Astrocyte (in vitro differentiated cells and primary cell): ENCODE data around the gene ZBTB47. TPM values are rescaled to one million over a fixed set of nuclear protein-coding genes. Genes with fewer than 3 reads are reported as not detected.

Source experiments
- DNase-seq: peaks from one replicate; pipeline ENCODE4 v3.0.0-alpha.2; 2010; ENCODE audit warnings: low read depth
- FAIRE-seq: peaks from 2 replicates; lab custom pipeline; 2011; peaks lifted over from hg19 to GRCh38; lab: Jason Lieb, UNC
- H2AFZ ChIP-seq: 2 replicates; pipeline ENCODE4 v1.6.0; 2012; ENCODE audit warnings: low read depth, low read length, inconsistent platforms
- H3K27ac ChIP-seq: 2 replicates; pipeline ENCODE4 v1.5.1; 2011; ENCODE audit warnings: low read depth, low read length, inconsistent platforms
- H3K27me3 ChIP-seq: 2 replicates; pipeline ENCODE4 v1.6.0; 2011; ENCODE audit warnings: low read length, inconsistent platforms; ENCODE audit not compliant: insufficient read depth
- H3K36me3 ChIP-seq: 2 replicates; pipeline ENCODE4 v1.5.1; 2011; ENCODE audit warnings: low read length, inconsistent platforms; ENCODE audit not compliant: insufficient read depth
- H3K4me1 ChIP-seq: 2 replicates; pipeline ENCODE4 v1.5.1; 2011; ENCODE audit warnings: low read length, inconsistent platforms; ENCODE audit not compliant: insufficient read depth
- H3K4me2 ChIP-seq: 2 replicates; pipeline ENCODE4 v1.6.0; 2012; ENCODE audit warnings: low read length, inconsistent platforms
- H3K4me3 ChIP-seq: 2 replicates; pipeline ENCODE4 v1.5.1; 2011; ENCODE audit warnings: low read depth, mild to moderate bottlenecking, low read length, inconsistent platforms; ENCODE audit not compliant: insufficient read depth
- H3K79me2 ChIP-seq: 2 replicates; pipeline ENCODE4 v1.6.0; 2012; ENCODE audit warnings: mild to moderate bottlenecking, low read length, inconsistent platforms; ENCODE audit not compliant: insufficient read depth
- H3K9ac ChIP-seq: 2 replicates; pipeline ENCODE4 v1.6.0; 2012; ENCODE audit warnings: mild to moderate bottlenecking, low read length, inconsistent platforms
- H3K9me3 ChIP-seq: 2 replicates; pipeline ENCODE4 v1.5.1; 2012; ENCODE audit warnings: low read depth, mild to moderate bottlenecking, low read length, inconsistent platforms; ENCODE audit not compliant: insufficient read depth
- H4K20me1 ChIP-seq: 2 replicates; pipeline ENCODE4 v1.6.0; 2012; ENCODE audit warnings: low read length, inconsistent platforms; ENCODE audit not compliant: insufficient read depth
- H3K27ac Mint-ChIP-seq: one replicate; pipeline ENCODE4 v1.8.0; 2021; ENCODE audit warnings: mild to moderate bottlenecking, mixed read lengths; ENCODE audit not compliant: unreplicated experiment
- H3K27me3 Mint-ChIP-seq: one replicate; pipeline ENCODE4 v1.8.0; 2021; ENCODE audit warnings: low read depth, mixed read lengths; ENCODE audit not compliant: unreplicated experiment
- H3K36me3 Mint-ChIP-seq: one replicate; pipeline ENCODE4 v1.8.0; 2021; ENCODE audit warnings: low read depth, mixed read lengths; ENCODE audit not compliant: unreplicated experiment
- H3K4me1 Mint-ChIP-seq: one replicate; pipeline ENCODE4 v1.8.0; 2021; ENCODE audit warnings: low read depth, mixed read lengths; ENCODE audit not compliant: unreplicated experiment
- H3K4me3 Mint-ChIP-seq: one replicate; pipeline ENCODE4 v1.8.0; 2021; ENCODE audit warnings: mild to moderate bottlenecking, moderate library complexity, mixed read lengths; ENCODE audit not compliant: unreplicated experiment
- H3K9me3 Mint-ChIP-seq: one replicate; pipeline ENCODE4 v1.8.0; 2021; ENCODE audit warnings: mild to moderate bottlenecking, mixed read lengths; ENCODE audit not compliant: unreplicated experiment
- CTCF ChIP-seq: IDR thresholded peaks from 2 replicates; pipeline ENCODE4 v1.5.1; 2011; ENCODE audit warnings: low read depth, mild to moderate bottlenecking, inconsistent platforms, low read length, moderate library complexity; ENCODE audit not compliant: insufficient read depth
- EZH2 ChIP-seq: IDR thresholded peaks from 2 replicates; pipeline ENCODE4 v1.6.1; 2012; ENCODE audit warnings: mild to moderate bottlenecking, low read length, inconsistent platforms; ENCODE audit not compliant: insufficient read depth
- total RNA-seq: library from RNA; stranded (reverse); gene quantifications from 2 replicates; pipeline ENCODE4 v1.2.1, GENCODE V29; 2021

Gene ZBTB47
- total RNA-seq, 1 donor from 2014 or later, result 9.3 TPM

- no peaks in the 10 kb centered on the region for H3K9me3 ChIP-seq
- TF ChIP-seq EZH2, result no peak
- H3K9ac ChIP-seq, result peak overlapping the region; percentile 89
- no peak overlapping the region for H2AFZ ChIP-seq
- peaks cover 49% of the 10 kb centered on the region for H3K4me1 ChIP-seq
- Mint-ChIP-seq H3K4me3 (peak overlapping the region; percentile 61), H3K4me1 (peaks cover 26% of the 10 kb centered on the region), H3K9me3 (no peaks in the 10 kb centered on the region), H3K27ac (peak overlapping the region; percentile 29), H3K36me3 (peaks cover 7% of the 10 kb centered on the region), H3K27me3 (no peaks in the 10 kb centered on the region)
- H3K27ac ChIP-seq, result peak overlapping the region; percentile 2
- no peaks in the 10 kb centered on the region for H3K36me3 ChIP-seq
- no peak for FAIRE-seq
- DNase-seq, result peak; percentile 58
- peaks cover 44% of the 10 kb centered on the region for H3K79me2 ChIP-seq
- H3K4me2 ChIP-seq, result peak overlapping the region; percentile 97
- H4K20me1 ChIP-seq, result peaks cover 60% of the 10 kb centered on the region
- no peak overlapping the region for H3K4me3 ChIP-seq
- H3K27me3 ChIP-seq, result no peaks in the 10 kb centered on the region
These were observed 2.6 kb downstream of the ZBTB47 start for GRCh38 chr3:42655980-42656679.

GRCh38 chr3:42656680-42657610 lies 3.4 kb downstream of the ZBTB47 start:
- H3K36me3 ChIP-seq, result no peaks in the 10 kb centered on the region
- H3K4me3 Mint-ChIP-seq, result no peak overlapping the region
- no peak overlapping the region for H2AFZ ChIP-seq
- peak overlapping the region; percentile 20 for H3K9ac ChIP-seq
- no peaks in the 10 kb centered on the region for H3K9me3 Mint-ChIP-seq
- H3K36me3 Mint-ChIP-seq, result peaks cover 11% of the 10 kb centered on the region
- H3K27ac Mint-ChIP-seq, result no peak overlapping the region
- peaks cover 18% of the 10 kb centered on the region for H3K4me1 Mint-ChIP-seq
- no peaks in the 10 kb centered on the region for H3K27me3 ChIP-seq
- no peak overlapping the region for H3K4me3 ChIP-seq
- FAIRE-seq, result no peak
- TF ChIP-seq EZH2 (no peak), CTCF (no peak)
- peaks cover 44% of the 10 kb centered on the region for H3K79me2 ChIP-seq
- no peak for DNase-seq
- H4K20me1 ChIP-seq, result peaks cover 63% of the 10 kb centered on the region
- H3K4me1 ChIP-seq, result peaks cover 41% of the 10 kb centered on the region
- H3K27me3 Mint-ChIP-seq, result no peaks in the 10 kb centered on the region
- peak overlapping the region; percentile 97 for H3K4me2 ChIP-seq
- H3K9me3 ChIP-seq, result no peaks in the 10 kb centered on the region
- peak overlapping the region; percentile 2 for H3K27ac ChIP-seq

- Mint-ChIP-seq H3K27me3 (no peaks in the 10 kb centered on the region), H3K4me3 (no peak overlapping the region), H3K27ac (peak overlapping the region; percentile 34), H3K9me3 (no peaks in the 10 kb centered on the region), H3K36me3 (peaks cover 14% of the 10 kb centered on the region), H3K4me1 (peaks cover 11% of the 10 kb centered on the region)
- Histone ChIP-seq H3K27ac (no peak overlapping the region), H3K4me1 (peaks cover 33% of the 10 kb centered on the region), H3K4me2 (no peak overlapping the region), H4K20me1 (peaks cover 59% of the 10 kb centered on the region), H3K79me2 (peaks cover 37% of the 10 kb centered on the region), H3K27me3 (no peaks in the 10 kb centered on the region), H3K9me3 (no peaks in the 10 kb centered on the region), H3K36me3 (no peaks in the 10 kb centered on the region), H2AFZ (no peak overlapping the region), H3K9ac (no peak overlapping the region), H3K4me3 (no peak overlapping the region)
- no peak for TF ChIP-seq CTCF
- no peak for TF ChIP-seq EZH2
- DNase-seq, result no peak
- no peak for FAIRE-seq
These were observed 4.2 kb downstream of the ZBTB47 start for GRCh38 chr3:42657675-42658074.
